Keratinocyte (primary cell): ENCODE data around the gene PHACTR1. TPM values are rescaled to one million over a fixed set of nuclear protein-coding genes. Genes with fewer than 3 reads are reported as not detected.
A peak's percentile ranks its signal among the peaks of the same experiment; 100 is the strongest.

Source experiments
- DNase-seq: peaks from one replicate; pipeline ENCODE4 v3.0.0-alpha.2; 2011; ENCODE audit warnings: low read depth, missing footprints, low spot score
- FAIRE-seq: peaks from 2 replicates; lab custom pipeline; 2011; peaks lifted over from hg19 to GRCh38; lab: Jason Lieb, UNC
- H2AFZ ChIP-seq: 2 replicates; pipeline ENCODE4 v1.6.0; 2012; ENCODE audit warnings: low read length, control low read depth, inconsistent platforms; ENCODE audit not compliant: control insufficient read depth
- H3K27ac ChIP-seq: 2 replicates; pipeline ENCODE4 v1.5.1; 2011; ENCODE audit warnings: low read length; ENCODE audit not compliant: control insufficient read depth, insufficient read depth
- H3K27me3 ChIP-seq: 3 replicates; pipeline ENCODE4 v1.6.0; 2011; ENCODE audit warnings: low read length; ENCODE audit not compliant: control insufficient read depth, insufficient read depth; ENCODE audit errors: extremely low read depth
- H3K36me3 ChIP-seq, 2 experiments: 2 replicates in 1 of 2; 3 replicates in 1 of 2; pipeline ENCODE4 v1.5.1; 2011; ENCODE audit warnings: low read length in 2 of 2, mild to moderate bottlenecking in 1 of 2; ENCODE audit not compliant: control insufficient read depth in 2 of 2, insufficient read depth in 2 of 2; ENCODE audit errors: extremely low read depth in 1 of 2
- H3K4me1 ChIP-seq: 3 replicates; pipeline ENCODE4 v1.5.1; 2011; ENCODE audit warnings: low read length; ENCODE audit not compliant: control insufficient read depth, insufficient read depth; ENCODE audit errors: extremely low read depth
- H3K4me2 ChIP-seq: 3 replicates; pipeline ENCODE4 v1.6.0; 2011; ENCODE audit warnings: low read depth, low read length; ENCODE audit not compliant: control insufficient read depth, insufficient read depth; ENCODE audit errors: extremely low read depth
- H3K4me3 ChIP-seq, 3 experiments: fragments of 200-600 bp in 1 of 3; sonication (generic) in 1 of 3; 2 replicates in 2 of 3; 3 replicates in 1 of 3; pipeline ENCODE4 v1.5.1; 2011 to 2016; ENCODE audit warnings: low read length in 3 of 3, mild to moderate bottlenecking in 3 of 3, control low read depth in 2 of 3, inconsistent platforms in 1 of 3, low read depth in 1 of 3, mixed read lengths in 1 of 3, mixed run types in 1 of 3, moderate library complexity in 1 of 3; ENCODE audit not compliant: control insufficient read depth in 2 of 3, insufficient read depth in 2 of 3; ENCODE audit errors: extremely low read depth in 1 of 3
- H3K79me2 ChIP-seq: 2 replicates; pipeline ENCODE4 v1.6.0; 2012; ENCODE audit warnings: low read length; ENCODE audit not compliant: control insufficient read depth, insufficient read depth
- H3K9ac ChIP-seq: 3 replicates; pipeline ENCODE4 v1.6.0; 2011; ENCODE audit warnings: low read length; ENCODE audit not compliant: control insufficient read depth, insufficient read depth; ENCODE audit errors: extremely low read depth
- H3K9me1 ChIP-seq: 3 replicates; pipeline ENCODE4 v1.6.0; 2011; ENCODE audit warnings: low read length; ENCODE audit not compliant: control insufficient read depth, insufficient read depth; ENCODE audit errors: extremely low read depth
- H3K9me3 ChIP-seq: 2 replicates; pipeline ENCODE4 v1.5.1; 2012; ENCODE audit warnings: low read depth, low read length; ENCODE audit not compliant: control insufficient read depth
- H4K20me1 ChIP-seq: 3 replicates; pipeline ENCODE4 v1.6.0; 2011; ENCODE audit warnings: low read length; ENCODE audit not compliant: control insufficient read depth, insufficient read depth; ENCODE audit errors: extremely low read depth
- CTCF ChIP-seq, 3 experiments: IDR thresholded peaks in 1 of 3; conservative IDR thresholded peaks in 1 of 3; optimal IDR thresholded peaks in 1 of 3; 2 replicates in 2 of 3; 3 replicates in 1 of 3; pipeline versions ENCODE3 to v1.5.1; 2011; ENCODE audit warnings: low read length in 3 of 3, mild to moderate bottlenecking in 3 of 3, moderate library complexity in 2 of 3, control low read depth in 1 of 3, inconsistent platforms in 1 of 3; ENCODE audit not compliant: insufficient read depth in 2 of 3; ENCODE audit errors: extremely low read depth in 1 of 3
- EZH2 ChIP-seq: IDR thresholded peaks from one replicate; pipeline ENCODE4 v1.6.1; 2012; ENCODE audit warnings: inconsistent platforms, mild to moderate bottlenecking, low read length, moderate library complexity
- dilution Hi-C: fragments of 300-500 bp; cut with MboI; formaldehyde crosslinking; loops from one replicate; pipeline ENCODE4 v1.7.0; 2020; ENCODE audit warnings: low sequenced_read_pairs; ENCODE audit not compliant: extremely low pct_ligation_motif_present
- polyA plus RNA-seq, 5 experiments: library from polyadenylated mRNA; depleted of rRNA in 3 of 5; stranded (reverse) in 3 of 5; stranded (forward) in 1 of 5; unstranded in 1 of 5; fragments of >200 nt; gene quantifications; 1 replicate in 1 of 5; 2 replicates in 3 of 5; 3 replicates in 1 of 5; pipeline versions ENCODE4 v1.2.1 to v1.2.3, GENCODE V29; 2011 to 2012; ENCODE audit warnings: missing spikeins in 2 of 5, low read depth in 1 of 5, low replicate concordance in 1 of 5

The PHACTR1 gene
- polyA plus RNA-seq, 1 donor (not counting 4 experiments of a cell fraction or from before 2014, with no cell fraction given): 0.22 TPM

- dilution Hi-C loops: no loop called here
- Histone ChIP-seq H3K9ac (no peak overlapping the region), H3K4me3 (no peak overlapping the region), H3K9me3 (no peaks in the 10 kb centered on the region), H3K36me3 (no peaks in the 10 kb centered on the region), H3K27me3 (no peaks in the 10 kb centered on the region), H4K20me1 (no peaks in the 10 kb centered on the region), H3K27ac (no peak overlapping the region), H2AFZ (no peak overlapping the region), H3K9me1 (no peaks in the 10 kb centered on the region), H3K4me1 (peaks cover 15% of the 10 kb centered on the region), H3K4me2 (no peak overlapping the region), H3K79me2 (no peaks in the 10 kb centered on the region)
- no peak for FAIRE-seq
- peak in 2 of 3 experiments; percentile 1 to 15 for TF ChIP-seq CTCF (optimal IDR thresholded peaks at IDR 0.05 in 1 of 3, IDR thresholded peaks at IDR 0.05 in 1 of 3, conservative IDR thresholded peaks at IDR 0.05 in 1 of 3; ENCODE audit: extremely low read depth in 1 of 3, insufficient read depth in 2 of 3, low read length in 3 of 3)
- no peak for TF ChIP-seq EZH2
- DNase-seq: no peak
Observed at GRCh38 chr6:13049666-13050254, 333.2 kb downstream of the PHACTR1 start.

- Histone ChIP-seq H4K20me1 (no peaks in the 10 kb centered on the region), H3K9ac (no peak overlapping the region), H3K27ac (no peak overlapping the region), H3K4me1 (peaks cover 4% of the 10 kb centered on the region), H2AFZ (no peak overlapping the region), H3K9me1 (no peaks in the 10 kb centered on the region), H3K36me3 (no peaks in the 10 kb centered on the region), H3K9me3 (no peaks in the 10 kb centered on the region), H3K27me3 (no peaks in the 10 kb centered on the region), H3K4me2 (no peak overlapping the region), H3K79me2 (no peaks in the 10 kb centered on the region), H3K4me3 (no peak overlapping the region)
- no peak for TF ChIP-seq EZH2
- no peak for TF ChIP-seq CTCF (optimal IDR thresholded peaks at IDR 0.05 in 1 of 3, IDR thresholded peaks at IDR 0.05 in 1 of 3, conservative IDR thresholded peaks at IDR 0.05 in 1 of 3; ENCODE audit: extremely low read depth in 1 of 3, insufficient read depth in 2 of 3, low read length in 3 of 3)
- DNase-seq (no peak), FAIRE-seq (no peak)
- dilution Hi-C loops: no loop called here
Observed at GRCh38 chr6:13053006-13053461, 336.5 kb downstream of the PHACTR1 start.
